Measurements from ENCODE around the gene CTXN3.
"Not testable (repeated sequence)": the region's sequence is repeated elsewhere in the genome, so short reads cannot be mapped to it uniquely, and the experiment has no call there.

The CTXN3 gene

DNA sequence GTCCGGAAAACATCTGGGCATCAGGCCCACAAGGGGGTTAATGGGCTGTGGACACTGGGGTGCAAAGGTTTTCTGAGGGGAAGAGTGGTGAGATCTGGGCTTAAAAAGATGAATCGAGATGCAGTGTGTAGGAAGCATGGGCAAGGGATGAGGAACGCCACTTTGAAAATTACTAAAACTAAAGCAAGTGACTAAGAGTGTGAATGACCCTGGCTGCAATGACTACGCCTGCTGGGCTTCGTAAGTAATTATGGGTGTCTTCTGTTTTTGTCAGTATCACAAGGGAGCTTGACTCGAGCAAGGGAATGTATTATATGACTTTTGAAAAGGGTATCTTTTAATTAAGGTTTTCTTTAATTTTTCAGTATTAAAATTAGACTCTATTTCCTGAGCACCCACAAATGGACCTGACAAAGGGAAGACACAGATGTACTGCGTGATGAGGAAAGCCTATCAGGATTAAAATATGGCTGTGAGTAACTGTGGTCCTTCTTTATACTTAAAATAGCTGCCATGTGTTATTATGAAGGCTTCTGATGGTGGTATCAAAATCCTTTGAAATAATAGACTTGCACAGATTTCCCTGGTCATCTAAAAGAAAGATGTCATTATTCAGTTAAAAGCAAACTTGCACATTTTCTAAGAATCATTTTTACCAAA, 4.2 kb downstream of the CTXN3 start:
- DNase-seq = no peak

DNA sequence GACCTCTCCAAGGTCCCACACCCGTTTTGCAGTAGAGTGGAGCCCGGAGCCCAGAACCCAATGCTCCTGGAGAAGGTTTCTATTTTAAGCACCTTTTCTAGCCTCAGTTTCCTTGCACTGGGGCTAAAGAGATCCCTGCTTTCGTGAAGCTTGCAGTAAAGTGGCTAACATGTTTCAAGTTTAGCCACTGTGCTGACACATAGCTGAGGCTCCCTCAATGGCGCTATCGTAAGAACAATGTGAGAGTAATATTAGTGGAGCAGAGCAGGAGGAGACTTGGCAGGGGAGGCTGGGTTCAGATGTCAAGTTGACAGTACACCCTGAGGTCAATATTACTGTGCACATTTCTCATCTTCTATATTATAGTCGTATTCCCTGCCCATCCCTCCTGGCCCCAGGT, 7.9 kb downstream of the CTXN3 start:
- DNase-seq = no peak

DNA sequence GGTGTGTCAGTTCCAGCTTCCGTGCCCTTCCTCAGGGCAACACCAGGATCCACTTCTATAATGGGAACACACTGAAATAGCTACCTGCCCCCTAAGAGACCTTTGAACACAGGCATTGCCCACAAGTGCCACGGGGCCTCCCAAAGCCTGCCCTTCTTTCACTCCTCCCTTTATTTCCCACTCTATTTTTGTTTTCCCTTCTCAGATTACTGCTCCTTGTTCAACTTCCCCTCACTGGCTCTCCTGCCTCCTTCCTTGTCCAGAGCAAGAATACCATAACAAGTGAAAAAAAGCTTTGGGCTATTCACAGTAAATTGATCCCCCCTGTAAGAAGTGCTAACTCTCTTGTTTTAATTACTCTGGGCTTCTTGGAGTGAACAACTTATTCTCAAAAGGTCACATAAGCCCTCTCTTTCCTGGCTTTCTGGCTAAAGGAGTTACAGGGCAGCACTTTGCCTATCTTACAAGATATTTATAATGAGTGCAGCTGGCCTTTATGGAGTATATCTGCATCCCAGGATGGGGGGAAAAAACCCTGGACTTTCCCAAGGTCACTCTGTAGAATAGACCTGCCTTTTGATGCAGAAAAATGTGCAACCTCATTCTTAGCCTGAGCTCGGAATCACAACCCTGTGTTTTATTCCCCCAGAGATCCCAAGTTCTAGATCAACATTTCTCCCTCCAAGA, 11.3 kb downstream of the CTXN3 start:
- no peak for DNase-seq

DNA sequence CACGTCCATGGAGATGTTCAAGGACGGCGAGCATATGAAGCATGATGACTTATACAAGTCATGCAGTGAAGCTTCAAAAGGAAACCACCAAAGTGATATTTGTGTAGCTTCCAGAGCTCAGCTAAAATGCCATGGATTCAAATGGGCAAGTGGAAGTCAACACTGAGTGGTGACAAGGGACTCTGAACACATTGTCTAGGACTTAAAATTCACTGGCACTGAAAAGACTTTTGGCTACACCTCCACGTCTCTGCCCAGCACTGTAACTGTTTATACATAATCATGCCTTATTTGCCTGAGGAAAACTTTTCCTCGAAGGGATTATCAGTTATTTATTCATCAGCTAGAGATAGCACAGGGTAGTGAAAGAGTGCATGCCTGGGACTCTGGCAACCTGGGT, 15.2 kb downstream of the CTXN3 start:
- DNase-seq = no peak

DNA sequence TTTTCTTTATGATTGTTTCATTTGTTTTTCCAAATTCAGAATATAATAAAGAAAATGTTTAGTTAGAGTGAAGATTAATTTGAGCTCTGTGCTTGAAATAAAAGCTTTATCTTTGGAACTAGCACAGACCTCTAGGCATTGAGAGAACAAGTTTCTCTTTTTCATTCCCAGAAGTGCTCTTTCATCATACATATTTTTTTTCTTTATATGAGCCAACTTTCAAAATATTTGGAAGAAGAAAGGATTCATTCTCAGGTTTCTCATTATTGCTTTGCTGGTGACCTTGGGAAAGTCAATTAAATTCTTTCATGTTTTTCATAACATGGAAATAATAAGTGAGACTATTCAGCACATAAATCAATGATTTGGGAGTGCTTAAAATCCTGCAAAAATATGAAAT, 16.8 kb downstream of the CTXN3 start:
- DNase-seq = no peak

DNA sequence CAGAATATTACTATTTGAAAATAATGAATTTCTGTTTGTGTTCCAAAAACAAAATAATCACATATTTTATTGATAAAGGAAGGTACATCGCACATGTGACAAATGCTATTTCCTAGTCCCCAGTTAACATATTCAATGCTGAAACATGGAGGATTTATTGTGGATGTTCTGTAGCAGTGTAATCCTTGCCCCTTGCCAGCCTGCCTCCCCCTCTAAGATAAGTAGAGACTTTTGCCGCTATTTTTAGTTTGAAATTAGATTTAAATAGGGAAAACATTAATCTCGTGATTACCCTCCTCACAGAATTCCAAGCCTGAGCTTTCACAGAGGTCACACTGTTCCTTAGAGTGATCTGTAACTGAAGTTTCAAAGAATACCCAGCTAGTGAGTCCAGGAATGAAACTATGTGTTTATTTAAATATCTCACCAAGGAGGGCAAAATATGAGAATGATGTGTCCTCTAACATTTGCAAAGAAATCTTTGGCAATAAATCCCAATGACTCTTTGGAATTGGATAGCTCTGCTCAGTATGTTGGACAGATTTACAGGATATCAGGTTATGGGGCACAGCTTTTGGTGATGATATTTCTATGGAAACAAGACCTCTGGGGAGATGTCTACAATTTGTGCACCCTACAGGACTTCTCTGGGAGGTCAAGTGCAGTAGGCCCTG, 17.3 kb downstream of the CTXN3 start:
- no peak for DNase-seq

DNA sequence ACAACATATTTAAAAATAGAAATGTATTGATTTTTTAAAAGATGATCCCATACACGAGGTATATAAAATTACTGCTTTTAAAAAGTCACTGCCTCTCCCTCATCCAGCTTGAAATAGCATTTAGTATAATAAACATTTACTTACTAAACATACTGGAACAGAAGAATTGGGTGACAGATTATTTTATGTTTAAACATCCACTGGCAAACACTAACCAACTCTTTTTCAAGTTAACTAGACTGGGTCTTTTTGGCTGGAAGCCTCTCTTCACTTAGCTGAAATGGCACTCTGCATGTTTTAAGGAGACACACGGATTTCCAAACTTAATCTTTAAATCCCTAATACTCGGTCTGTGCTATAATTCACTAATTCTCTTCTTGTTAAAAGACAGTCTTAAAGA, 19.0 kb downstream of the CTXN3 start:
- no peak for DNase-seq

DNA sequence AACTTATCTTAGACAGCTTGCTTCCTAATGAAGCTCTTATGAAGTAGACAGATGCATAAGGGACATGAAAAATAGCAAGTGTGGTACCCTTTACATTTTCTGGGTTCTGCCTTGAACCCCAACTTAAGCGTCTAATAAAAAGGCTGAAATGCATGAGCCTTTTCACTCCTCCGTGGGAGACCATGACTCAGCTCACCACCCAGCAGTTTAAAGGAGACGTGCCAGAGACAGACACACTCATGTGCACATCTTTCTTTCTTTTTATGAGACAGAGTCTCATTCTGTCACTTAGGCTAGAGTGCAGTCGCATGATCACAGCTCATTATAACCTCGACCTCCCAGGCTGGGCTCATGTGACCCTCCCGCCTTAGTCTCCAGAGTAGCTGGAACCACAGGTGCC, 22.3 kb downstream of the CTXN3 start:
- no peak for DNase-seq

DNA sequence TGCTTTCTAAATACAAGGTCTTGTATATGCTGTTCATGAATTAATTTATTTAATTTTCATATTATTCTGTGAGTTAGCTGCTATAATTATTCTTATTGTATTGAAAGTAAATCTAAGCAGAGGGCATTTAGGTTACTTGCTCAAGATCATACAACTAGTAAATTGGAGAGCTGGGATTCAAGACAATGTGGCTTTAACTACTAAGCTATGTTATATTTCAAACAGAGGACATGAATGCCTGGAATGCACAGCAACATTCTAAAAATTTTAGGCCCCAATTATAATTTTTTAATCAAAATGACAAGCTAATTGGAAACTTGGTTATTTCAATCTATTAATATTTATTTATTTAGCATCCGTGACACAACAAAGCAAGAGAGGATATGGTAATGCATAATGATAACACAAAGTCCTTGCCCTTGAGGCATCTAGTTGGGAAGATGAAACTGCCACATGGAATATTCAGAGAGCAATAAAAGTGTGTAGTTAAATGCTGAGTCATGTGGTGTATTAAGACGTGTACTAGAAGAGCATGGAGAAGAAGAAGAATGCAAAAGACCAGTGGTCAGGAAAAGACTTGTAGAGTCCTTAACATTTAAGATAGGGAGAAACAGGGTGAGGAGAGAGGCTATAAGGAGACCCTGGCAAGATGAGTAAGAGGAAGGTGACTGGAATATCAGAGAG, 24.4 kb downstream of the CTXN3 start:
- no peak for DNase-seq

DNA sequence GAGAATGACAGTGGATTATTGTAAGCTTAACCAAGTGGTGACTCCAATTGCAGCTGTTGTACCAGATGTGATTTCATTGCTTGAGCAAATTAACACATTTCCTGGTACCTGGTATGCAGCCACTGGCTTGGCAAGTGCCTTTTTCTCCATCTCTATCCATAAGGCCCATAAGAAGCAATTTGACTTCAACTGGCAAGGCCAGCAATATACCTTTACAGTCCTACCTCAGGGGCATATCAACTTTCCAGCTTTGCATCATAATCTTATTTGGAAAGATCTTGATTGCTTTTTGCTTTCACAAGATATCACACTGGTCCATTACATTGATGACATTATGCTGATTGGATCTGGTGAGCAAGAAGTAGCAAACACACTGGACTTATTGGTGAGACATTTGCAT, 28.1 kb downstream of the CTXN3 start:
- DNase-seq = not testable (repeated sequence)

DNA sequence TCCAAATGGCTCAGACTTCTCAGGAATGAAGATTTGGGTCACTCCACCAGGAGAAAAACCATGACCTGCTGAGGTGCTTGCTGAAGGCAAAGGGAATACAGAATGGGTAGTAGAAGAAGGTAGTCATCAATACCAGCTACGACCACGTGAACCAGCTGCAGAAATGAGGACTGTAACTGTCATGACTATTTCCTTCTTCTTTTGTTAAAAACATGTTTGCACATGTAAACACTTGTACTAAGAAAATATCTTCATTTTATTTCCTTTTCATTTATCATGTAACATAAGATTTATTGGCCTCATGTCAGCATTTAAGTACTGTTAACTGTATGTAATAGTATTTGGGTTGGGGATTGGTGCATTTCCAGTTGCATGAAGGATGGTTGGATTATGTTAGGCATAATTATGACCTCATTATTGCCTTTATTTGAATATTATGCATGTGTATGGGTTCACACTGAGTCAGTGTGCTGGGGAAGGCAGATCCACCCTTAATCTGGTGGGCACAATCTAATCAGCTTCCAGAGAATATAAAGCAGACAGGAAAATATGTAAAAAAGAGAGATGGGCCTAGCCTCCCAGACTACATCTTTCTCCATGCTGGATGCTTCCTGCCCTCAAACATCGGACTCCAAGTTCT, 30.9 kb downstream of the CTXN3 start:
- not testable (repeated sequence) for DNase-seq

DNA sequence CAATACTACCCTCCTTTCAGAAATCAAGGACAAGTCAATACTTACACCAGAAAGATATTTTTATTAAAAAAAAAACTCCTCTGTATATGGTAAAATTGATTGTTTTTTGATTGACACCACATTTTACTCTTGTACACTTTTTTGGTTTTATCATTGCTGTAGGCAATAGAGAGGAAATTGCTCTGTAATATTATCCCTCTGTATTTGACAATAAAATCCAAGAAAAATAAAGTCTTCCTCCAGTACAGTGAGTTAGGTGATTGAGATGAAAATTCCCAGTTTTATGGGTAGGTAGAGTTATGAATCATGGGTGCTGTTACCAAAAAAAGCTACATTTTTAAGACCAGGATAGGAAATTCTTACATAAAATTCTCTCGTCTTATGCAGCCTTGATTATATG, 31.7 kb downstream of the CTXN3 start:
- no peak for DNase-seq

DNA sequence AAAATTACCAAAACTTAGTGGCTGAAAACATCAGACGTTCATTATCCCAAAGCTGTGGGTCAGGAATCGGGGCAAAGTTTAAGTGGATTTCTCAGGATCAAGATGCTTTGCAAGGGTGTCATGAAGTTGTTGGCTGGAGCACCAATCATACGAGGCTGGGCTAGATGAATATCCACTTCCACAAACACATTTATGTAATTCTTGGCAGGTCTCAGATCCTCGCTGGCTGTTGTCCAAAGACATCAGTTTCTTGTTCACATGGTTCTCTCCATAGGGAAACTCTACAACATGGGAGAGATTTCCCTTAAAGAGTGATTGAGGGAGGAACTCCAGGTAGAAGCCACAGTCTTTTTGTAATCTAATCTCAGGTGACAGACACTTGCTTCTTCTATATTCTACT, 34.1 kb downstream of the CTXN3 start:
- no peak for DNase-seq

DNA sequence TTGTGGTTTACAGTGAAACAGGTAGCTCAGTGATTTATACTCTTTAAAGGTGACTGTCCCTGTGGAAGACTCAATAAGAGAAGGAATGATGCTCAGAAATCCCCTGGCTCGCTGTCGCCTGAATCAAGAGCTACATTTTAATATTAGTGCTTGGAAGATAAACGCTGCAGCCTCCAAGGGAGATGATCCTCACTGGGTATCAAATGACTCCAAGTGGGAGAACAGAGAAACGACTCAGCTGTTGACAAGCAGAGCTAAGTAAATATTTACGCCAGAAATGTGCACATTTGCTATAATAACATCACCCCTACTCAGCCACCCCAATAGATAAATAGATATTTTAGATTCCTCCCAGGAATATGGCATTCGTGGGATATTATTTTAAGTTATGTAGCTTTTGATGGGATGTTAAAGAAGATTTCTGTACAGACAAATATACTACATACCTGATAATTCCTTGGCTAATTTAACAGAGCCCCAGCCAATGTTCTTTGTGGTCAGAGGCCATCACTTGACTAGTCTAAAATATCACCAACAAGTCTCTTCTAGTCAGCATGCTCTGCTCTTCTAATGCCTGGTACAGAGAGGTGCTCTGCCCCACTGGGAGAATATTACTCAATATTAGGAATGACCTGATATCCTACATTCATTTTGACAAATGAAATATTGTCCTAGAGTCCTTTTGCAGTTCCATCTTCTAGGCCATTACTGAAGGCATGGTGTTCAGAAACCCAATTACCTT, 36.0 kb downstream of the CTXN3 start:
- DNase-seq = no peak

DNA sequence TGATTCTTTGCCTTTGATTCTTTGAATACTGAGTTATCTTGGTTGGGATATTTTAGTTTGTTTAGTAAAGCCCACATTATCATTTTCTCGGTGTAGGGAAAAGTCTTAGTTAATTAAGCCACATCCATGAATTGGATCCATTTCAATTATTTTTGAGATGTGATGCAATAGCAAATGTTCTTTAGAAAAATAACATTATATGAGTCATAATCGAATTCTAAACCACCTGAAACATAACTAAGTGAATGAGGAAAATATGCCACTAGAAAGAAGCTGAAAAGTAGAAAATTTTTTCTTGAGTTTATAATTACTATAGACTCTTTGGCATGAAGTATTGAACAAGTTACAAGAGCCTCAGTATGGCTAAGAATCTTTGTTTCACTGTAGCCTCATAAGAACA, 36.8 kb downstream of the CTXN3 start:
- no peak for DNase-seq

DNA sequence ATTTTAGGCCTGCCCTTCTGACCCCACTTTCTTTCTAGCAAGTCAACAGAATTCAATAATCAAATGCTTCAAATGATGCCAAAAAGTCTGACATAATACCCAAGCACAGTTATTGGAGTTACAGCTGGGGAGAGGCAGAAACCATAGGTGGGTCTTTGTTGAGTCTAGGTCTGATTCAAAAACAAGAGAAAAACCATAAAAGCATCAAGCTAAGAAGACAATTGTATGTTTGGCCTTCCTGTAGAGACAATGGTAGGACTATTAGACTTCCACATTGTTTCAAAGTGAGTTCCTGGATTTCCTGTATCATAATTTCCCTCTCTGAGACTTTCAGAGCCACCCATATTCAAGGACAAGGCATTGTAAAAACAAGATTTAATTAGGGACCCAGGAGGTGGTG, 37.5 kb downstream of the CTXN3 start:
- DNase-seq = no peak

DNA sequence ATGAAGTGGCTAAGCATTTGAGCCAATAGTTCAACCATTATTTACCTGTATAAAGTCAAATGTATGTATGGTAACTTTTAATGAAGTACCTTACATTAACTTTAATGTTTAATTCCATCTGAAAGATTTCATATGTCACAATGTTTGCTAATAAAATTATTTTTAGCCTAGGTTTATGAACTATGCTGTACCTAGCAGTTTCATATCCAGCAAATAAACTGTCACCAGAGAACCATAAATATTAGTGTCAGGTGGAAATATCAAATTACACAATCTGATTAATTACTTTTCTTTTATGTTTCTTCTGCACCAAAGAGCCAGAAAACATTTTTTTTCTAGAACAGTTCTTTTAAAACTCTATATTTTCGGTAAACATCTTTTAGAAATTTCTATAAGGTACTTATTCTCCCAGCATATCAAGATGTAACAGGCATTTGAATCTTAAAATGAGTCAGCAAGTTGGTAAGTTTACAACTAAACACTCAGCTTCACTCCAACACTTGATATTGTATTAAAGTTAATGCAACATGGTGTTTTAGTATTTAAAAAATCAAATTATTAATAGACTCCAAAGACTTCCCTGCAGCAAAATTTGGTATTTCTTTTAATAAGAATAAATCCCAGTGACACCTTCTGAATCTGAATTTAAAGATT, 45.8 kb downstream of the CTXN3 start:
- DNase-seq = no peak

DNA sequence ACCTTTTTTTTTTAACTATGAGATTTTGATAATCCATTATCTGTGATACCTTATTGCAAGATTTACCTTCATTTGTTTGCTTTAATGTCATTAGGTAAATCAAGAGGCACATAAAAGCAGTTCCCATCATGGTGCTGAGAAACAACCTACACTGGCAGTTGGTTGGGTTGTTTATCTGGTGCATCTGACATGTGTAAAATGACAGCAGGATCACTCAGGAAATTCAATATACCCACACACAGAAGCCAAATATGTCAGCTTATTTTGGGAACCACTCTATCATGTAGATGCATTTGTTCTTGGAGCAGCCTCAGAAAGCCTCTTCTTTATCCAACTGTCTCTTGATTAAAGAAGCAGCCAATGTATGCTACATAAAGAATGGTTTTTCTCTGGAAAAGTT, 46.5 kb downstream of the CTXN3 start:
- no peak for DNase-seq

DNA sequence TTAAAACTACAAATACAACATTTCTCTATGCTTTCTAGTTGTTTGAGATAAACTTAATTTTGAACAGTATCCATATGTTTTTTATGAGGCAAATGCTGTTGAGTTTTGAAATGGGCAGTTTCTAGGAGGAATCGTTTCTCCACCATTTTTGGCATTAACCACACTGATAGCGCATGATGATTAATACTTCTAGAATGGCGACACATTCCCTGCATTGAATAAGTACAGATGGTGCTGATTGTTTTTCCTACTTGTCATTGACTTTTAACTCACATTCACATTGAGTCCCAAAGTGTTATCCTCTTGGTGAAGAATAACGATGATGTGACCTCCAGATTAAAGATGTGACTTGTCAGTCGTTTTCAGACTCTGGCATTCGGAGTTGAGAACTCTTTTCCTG, 47.8 kb downstream of the CTXN3 start:
- DNase-seq = no peak

DNA sequence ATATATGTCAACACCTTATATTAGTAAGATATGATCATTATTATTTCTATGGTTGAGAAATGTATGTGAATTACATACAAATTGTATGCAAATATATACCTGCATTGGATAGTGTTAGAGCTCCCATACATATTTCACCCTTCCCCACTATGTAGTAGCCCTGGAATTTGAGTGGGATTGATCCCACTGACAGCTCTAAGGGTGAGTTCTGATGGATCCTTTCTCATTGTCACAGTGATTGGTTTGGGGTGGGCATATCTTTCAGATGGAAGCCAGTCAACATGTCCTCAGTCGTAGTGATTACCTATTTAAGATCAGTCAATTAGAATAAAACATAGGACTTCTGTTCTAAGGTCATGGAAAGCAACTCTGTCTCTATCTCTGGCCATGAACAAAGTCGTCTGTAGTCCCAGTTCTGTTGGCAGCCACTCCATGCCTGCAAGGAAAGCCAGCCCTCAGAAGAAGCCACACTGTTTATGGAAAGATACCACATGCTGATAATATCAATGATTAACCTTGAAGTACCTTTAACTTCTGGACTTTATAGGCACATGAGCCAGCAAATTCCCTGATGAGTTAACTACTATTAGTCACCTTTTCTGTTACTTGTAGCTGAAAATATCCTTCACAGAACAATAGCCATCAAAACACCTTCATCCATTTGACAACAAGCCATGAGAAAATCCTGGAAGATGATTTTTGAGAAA, 49.2 kb downstream of the CTXN3 start:
- DNase-seq = no peak

DNA sequence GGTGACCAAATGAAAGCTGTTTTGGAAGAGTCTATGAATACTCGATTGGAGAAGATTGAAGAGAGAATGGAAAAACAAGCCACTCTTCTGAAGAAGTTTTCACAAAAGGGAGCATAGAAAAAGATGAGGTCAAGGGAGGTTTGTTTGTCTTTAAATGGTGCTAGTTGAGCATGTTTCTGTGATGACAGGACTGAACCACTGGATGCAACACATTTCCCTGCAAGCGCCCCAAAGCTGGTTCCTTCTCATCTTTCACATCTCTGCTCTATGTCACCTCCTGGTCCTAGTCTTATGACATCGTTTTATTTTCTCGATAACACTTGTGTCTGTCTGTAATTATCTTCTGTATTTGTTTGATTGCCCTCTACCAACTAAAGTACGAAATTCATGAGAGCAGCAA, 50.5 kb downstream of the CTXN3 start:
- DNase-seq = no peak

All from stimulated activated CD4-positive, alpha-beta T cell treated with anti-CD3 and anti-CD28 coated beads, Interleukin-2, amount 100 ng/mL, for 24 hours (primary cell).